SK-N-SH treated with all-trans-retinoic acid at 6 μM for 48 hours (cell line): ENCODE data around the gene NPC1L1.

Experiments
- GLIS3 ChIP-seq: fragments of 250-450 bp; sonication (Bioruptor Pico); IDR thresholded peaks from 2 replicates; pipeline ENCODE4 v1.5.0; 2020; ENCODE audit warnings: mild to moderate bottlenecking, moderate library complexity
- ISL1 ChIP-seq: fragments of 250-450 bp; sonication (Bioruptor Pico); IDR thresholded peaks from 2 replicates; pipeline ENCODE4 v2.1.2; 2022; ENCODE audit warnings: mild to moderate bottlenecking, moderate library complexity
- OSR1 ChIP-seq: fragments of 250-450 bp; sonication (Bioruptor Pico); IDR thresholded peaks from 2 replicates; pipeline ENCODE4 v1.8.0; 2022; ENCODE audit warnings: moderate library complexity, mild to moderate bottlenecking, inconsistent platforms
- RARB ChIP-seq: fragments of 250-450 bp; sonication (Bioruptor Pico); IDR thresholded peaks from 2 replicates; pipeline ENCODE4 v1.8.0; 2021; ENCODE audit warnings: mild to moderate bottlenecking, moderate library complexity
- ZFP3 ChIP-seq: fragments of 250-450 bp; sonication (Bioruptor Pico); IDR thresholded peaks from 2 replicates; pipeline ENCODE4 v1.5.0; 2020; ENCODE audit warnings: mild to moderate bottlenecking, moderate library complexity
- ZNF8 ChIP-seq: fragments of 450-650 bp; formaldehyde crosslinking; IDR thresholded peaks from 2 replicates; pipeline ENCODE4 v1.5.0; 2020; ENCODE audit warnings: mild to moderate bottlenecking, moderate library complexity

DNA sequence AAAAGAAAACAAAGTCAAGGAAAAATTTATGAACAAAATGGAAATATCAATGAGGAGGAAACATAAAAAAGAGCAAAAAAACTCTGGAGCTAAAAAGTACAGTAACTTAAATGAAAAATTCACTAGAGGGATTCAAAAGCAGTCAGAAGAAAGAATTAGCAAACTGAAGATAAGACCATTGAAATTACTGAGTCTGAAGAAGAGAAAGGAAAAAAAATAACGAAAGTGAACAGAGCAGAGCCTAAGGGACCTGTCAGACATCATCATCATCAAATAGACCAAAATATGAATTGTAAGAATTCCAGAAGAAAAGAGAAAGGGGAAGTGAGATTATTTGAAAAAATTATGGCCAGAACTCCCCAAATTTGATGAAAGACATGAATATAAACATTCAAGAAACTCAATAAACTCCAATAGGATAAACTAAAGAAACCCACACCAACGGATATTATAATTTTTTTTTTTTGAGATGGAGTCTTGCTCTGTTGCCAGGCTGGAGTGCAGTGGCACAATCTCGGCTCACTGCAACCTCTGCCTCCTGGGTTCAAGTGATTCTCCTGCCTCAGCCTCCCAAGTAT is 16.2 kb downstream of the NPC1L1 start:
- no peak for TF ChIP-seq OSR1 (CRISPR knock-in tag)
- TF ChIP-seq ISL1 = no peak
- TF ChIP-seq ZNF8 (CRISPR knock-in tag) = no peak
- no peak for TF ChIP-seq ZFP3 (CRISPR knock-in tag)
- TF ChIP-seq RARB = no peak
- TF ChIP-seq GLIS3 (CRISPR knock-in tag) = no peak
